HG03457 (cell line): Measurements from ENCODE around the gene GNPAT.
"Not testable (repeated sequence)": the region's sequence is repeated elsewhere in the genome, so short reads cannot be mapped to it uniquely, and the experiment has no call there.

ENCODE experiments used
- ATAC-seq: cut with Tn5 transposase; IDR thresholded peaks from one replicate; pipeline ENCODE4 v1.9.1; 2021; ENCODE audit warnings: moderate number of reproducible peaks; ENCODE audit not compliant: unreplicated experiment

GNPAT gene

DNA sequence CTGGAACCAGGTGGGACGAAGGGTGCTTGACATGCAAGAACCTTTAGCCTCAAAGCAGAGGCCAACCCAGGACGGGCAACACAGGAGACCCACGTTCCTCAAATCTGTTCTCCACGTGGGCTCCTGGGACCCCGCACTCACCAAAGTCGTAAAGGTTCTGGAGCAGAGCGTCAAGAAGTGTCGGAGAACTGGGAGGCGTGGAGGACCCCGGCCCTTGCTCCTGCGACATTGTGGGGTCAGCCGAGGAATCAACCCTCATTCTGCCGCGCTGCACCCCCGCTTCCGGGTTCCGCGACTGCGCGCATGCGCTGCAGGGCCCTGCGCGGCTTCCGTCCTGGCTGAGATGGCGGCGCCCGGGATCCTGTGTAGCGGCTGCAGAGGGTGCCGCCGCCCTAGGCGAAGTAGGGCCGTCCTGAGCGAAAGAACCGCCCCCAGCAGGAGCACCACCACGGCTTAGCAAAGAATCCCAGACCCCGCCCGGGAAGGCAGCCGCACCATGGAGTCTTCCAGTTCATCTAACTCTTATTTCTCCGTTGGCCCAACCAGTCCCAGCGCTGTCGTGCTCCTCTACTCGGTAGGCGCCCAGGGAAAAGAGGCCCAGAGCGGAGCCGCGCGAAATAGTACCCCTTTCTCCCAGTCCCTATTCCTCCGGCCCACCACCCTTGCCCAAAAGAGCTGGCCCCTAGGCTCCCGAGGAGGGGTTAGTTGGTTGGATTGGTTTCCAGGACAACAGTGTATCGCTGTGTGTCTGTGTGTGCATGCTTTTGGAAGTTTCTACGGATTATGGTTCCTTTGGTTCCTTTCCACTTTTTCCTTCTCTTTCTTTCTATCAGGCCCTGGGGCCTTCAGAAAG is at the start of gene GNPAT:
GNPAT (plus strand) TSS at position 330 of the 853 bp plus-strand sequence; CDS start at position 497, 167 bp downstream.
- peak; percentile 90 for ATAC-seq

DNA sequence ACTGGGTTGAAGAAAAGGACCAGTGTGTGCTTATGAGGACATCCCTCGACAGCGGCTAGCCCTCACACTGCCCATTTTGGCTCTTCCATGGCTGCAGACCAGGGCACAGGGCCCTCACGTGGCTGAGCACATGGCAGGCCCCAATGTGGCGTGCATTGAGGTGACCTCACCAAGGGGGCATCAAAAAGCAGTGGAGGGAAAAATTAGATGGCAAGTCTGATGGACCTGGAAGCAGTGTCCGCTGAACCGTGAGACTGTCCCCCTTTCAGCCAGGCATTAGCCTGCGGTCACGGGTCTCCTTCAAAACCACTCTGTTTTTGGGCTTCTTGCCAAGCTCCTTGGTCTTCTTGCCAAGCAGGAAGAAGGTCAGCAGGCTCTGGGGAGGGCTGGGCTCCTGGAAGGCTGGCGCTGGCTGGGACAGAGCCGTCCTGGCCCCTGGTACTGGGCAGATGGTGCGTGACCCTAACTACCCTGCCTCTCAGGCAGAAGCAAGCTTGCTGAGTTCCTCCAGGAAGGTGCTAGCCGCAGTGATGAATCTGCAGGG is 48.3 kb upstream of the GNPAT start:
- ATAC-seq: no peak

DNA sequence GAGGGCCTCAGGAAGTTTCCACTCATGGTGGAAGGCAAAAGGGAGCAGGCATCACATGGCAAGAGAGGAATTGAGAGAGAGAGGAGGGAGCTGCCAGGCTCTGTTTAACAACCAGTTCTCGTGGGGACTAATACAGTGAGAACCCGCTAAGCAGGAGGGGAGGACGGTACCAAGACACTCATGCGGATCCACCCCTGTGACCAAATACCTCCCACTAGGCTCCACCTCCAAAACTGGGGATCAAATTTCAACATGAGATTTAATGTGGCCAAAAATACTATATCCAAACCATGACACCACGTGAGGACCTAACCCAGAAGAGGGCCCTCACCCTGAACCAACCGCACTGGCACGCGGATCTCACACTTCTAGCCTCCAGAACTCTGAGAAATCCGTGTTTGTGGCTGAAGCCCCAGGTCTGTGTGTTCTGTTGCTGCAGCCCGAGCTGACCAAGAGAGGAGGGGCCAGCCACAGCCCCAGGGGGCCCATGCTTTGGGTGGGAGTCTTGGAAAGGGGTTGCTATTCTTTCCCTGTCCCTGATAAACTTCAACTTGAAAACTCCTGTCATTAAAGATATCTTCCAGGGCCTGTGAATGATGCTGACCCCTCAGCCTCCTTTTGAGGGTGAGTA is 47.2 kb upstream of the GNPAT start:
- no peak for ATAC-seq

DNA sequence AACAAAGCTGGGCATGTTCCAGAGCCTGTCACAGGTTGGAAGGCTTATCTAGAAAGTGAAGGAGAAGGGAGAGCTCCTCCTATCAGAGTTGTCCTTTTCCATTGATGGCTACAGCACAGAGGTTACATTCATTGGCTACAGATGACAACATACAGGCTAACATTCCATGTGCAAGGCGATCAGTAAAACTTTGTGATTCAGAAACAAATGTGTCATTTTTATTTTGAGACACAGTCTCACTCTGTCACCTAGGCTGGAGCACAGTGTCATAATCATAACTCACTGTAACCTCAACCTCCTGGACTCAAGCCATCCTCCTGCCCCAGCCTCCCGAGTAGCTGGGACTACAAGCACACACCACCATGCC is 46.6 kb upstream of the GNPAT start:
- ATAC-seq: no peak

DNA sequence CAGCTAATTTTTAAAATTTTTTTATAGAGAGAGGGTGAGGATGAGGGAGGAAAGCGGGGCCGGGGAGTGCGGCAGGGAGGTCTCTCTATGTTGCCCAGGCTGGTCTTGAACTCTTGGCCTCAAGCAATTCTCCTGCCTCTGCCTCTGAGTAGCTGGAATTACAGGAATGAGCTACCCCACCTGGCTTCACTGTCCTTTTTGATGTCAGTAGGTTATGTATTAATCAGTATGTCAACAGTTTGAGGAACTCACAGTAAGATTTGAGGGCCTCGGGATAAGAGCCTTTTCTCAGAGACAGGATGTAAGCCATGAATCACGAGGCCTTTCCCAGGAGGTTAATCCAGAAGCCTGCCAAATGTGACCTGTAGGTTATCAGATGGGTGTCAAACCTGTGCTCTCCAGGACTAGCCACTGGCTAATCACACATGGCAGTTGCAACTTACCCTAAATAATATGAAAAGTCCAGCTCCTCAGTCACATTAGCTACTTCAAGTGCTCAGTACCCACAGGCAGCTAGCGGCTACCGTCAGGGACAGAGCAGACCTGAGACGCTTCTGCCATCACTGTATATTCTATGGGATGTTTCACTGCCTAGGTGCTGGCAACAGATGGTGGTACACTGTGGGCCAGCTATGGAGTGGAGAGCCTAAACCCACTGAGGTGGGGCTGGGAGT is 46.0 kb upstream of the GNPAT start:
- no peak for ATAC-seq

DNA sequence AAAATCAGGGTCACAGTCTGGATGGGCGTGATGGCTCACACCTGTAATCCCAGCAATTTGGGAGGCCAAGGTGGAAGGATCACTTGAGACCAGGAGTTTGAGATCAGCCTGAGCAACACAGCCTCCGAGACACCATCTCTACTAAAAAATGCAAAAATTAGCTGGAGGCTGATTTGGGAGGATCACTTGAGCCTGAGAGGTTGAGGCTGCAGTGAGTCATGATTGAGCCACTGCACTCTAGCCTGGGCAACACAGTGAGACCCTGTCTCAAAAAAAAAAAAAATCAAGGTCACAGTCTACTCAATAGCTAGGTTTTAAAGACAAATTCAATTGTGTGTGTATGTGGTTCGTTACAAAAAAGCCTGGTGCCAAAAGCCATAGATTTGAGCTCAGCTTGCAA is 44.7 kb upstream of the GNPAT start:
- no peak for ATAC-seq

DNA sequence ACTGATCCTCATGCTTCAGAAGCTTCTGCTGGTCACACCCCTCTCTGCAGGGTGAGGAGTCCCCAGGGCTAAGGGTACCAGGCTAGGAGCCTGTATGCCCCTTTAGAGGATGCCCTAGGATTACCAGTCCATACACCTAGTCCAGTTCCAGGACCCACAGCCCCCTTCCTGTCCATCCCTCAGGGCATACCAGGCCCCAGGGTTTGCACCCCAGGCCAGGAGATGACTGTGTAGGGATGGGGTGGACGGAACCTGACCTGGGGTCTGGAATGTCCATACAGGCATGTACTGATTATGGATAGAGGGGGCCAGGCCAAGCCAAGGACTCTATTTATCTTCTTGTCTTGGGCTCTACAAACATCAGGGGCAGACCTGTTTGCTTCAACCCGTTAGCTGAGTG is 44.3 kb upstream of the GNPAT start:
- ATAC-seq: no peak

DNA sequence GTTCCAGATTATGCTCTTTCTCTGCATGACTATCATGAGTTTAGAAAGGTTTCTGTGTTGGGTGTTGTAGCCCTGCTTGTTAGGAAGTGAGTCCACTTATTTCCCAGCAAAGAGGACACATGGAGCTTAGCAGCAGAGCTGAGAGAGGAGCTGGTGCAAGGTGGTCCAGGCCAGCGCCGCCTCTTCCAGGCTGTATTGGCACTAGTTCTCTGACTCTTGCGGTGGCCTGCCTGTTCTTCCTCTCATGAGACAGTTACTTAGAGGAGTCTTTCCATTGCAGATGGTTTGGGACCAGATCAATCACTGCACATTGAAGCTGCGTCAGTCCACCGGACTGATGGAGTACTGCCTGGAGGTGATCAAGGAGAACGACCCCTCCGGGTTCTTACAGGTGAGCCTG is 41.1 kb upstream of the GNPAT start:
- no peak for ATAC-seq

DNA sequence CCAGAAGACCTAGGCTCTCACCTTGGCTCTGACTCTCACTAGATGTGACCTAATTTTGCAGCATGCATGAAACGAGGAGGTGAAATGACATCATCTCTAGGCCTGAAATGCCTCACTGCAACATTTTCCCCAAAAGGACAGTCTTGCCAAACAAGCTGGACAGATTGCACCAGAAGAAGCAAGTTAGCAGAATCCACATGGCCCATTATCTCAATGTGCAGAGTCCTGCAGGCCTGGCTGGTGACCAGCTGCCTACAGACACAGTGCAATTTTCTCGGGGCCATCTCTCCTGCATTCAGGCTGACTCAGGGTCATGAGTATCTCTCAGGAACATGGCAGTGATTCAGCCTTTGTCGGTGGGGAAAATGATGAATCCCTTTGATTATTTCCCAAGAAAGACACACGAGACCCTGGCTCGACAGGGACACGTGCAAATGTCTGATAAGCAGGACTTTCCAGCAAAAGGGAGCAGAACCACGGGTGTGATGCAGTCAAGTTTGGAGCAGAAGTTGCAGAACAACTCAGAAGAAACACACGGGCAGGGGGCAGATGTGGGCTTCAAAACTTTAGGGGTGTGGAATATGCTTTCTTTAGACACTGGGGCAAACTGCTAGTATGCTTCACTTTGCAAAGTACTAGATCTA is 40.5 kb upstream of the GNPAT start:
- ATAC-seq: no peak

DNA sequence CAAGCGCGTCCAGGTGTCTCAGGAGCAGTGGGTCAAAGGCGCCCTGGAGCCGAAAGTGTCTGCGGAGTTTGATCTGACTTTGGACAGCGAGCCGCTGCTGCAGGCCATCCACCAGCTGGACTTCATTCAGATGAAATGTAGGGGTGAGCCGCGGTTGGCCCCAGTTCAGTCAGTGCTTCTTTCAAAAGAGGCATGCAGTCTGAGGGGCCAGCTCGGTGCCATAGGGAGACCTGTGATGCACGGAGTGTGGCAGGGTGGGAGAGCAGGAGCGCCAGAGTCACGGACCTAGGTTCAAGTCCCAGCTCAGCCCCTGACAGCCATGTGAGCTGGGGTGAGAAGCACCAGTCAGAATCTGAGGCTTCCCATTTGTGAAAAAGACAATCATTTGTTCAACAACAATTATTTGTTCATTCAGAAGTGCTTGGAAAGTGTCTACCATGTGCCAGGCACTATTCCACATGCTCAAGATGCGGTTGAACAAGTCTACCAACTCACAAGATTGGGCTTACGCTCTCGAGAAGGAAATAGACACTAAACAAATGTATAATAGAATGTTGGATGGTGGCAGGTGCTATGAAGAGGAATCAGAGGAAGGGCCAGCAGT is 39.5 kb upstream of the GNPAT start:
- no peak for ATAC-seq

DNA sequence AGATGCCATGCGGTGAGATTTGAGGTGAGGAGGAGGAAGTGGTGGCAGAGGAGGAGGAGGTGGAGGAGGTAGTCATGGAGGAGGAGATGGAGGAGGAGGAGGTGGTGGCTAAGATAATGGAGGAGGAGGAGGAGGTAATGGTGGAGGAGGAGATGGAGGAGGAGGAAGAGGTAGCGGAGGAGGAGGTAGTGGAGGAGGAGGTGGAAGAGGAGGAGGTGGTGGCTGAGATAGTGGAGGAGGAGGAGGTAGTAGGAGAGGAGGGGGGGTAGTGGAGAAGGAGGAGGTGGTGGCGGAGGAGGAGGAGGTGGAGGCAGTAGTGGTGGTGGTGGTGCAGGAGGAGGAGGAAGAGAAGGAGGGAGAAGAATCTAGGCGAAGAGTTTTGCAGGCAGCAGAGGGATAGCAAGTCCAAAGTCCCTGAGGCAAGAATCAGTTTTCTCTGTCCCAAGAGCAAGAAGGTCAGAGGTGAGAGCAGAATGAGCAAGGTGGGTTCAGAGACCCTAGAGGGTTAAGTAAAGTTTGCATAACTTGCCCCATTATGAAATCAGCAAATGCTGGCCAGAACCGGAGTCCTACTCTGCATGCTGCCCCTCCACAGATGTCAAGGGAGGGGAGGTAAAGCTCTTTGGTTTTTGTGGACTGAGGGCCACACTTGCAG is 38.9 kb upstream of the GNPAT start:
- no peak for ATAC-seq

DNA sequence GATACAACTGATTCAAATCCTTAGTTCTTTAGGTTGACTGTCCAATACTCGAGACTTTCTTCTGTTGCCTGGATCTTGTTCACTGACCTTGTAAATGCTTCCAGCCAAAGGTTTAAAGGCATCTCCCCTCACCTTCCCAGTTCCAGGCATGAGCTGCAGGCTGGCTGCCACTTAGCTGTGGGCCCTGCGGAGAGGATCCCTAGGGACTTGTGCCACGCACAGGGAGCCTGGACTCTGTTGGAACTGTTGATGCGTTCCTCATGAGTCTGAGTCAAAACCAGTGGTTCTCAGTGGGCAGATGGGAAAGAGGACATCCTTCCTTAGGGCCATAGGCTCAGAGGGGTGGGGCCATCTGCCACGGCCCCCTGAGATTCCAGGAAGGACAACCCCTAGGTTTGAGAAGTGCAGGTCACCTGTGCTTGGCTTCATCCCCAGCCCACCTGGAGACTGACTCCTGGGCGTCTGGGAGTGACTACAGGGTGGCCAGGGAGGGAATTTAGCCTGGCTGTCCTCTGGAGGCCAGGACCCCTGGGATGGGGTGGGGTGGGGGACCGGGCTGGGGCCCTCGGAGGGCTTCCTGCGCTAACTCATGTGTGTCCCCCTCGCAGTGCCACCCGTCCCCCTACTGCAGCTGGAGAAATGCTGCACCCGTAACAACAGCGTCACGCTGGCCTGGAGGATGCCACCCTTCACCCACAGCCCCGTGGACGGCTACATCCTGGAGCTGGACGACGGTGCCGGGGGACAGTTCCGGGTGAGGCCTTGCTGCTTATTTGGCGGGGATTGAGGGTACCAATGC is 37.6 kb upstream of the GNPAT start:
- no peak for ATAC-seq

DNA sequence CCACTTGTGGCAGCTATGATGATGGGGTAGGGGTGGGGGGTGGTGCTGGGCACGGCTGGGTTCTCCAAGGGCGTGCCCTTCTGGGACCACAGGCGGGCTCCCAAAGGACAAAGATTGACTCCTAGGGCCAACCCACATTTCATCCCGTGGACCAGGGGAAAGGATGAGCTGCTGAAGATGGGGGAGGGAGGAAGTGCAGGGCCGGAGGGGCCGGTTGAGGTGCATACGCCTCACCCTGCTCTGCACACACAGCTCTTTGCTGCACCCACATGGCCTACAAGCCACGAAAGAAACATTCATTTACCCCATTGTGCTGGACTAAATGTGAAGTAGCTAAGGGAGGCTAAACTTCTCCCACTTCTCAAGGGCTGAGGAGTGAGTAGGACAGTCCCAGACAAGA is 34.2 kb upstream of the GNPAT start:
- ATAC-seq: no peak

DNA sequence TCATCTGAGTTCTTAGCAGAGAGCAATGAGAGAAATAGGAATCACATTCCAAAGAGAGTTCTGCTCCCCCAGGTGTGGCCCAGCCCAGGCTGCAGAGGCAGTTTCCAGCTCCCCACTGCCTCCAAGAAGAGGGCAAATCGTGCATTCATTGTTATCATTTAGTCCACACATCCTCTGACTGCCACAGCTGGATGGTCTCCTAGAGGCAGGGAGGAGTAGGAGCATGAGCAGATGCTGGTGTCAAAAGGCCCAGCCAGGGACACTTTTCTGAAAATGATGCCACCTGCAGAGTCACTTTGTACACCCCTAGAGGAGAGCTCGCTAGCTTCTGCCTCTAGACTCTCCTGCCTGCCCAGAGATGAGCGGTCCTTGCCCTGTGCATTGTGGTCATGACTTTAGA is 33.6 kb upstream of the GNPAT start:
- ATAC-seq: no peak

DNA sequence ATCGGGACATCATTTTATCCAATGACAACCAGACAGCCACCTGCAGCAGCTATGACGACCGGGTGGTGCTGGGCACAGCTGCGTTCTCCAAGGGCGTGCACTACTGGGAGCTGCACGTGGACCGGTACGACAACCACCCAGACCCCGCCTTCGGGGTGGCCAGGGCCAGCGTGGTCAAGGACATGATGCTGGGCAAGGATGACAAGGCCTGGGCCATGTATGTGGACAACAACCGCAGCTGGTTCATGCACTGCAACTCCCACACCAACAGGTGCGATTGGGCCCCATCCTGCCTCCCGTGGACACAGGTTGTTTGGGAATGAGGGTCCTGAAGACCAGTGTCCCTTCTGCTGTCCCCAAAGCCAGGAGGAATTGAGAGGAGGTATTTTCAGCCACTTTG is 32.0 kb upstream of the GNPAT start:
- ATAC-seq: no peak

DNA sequence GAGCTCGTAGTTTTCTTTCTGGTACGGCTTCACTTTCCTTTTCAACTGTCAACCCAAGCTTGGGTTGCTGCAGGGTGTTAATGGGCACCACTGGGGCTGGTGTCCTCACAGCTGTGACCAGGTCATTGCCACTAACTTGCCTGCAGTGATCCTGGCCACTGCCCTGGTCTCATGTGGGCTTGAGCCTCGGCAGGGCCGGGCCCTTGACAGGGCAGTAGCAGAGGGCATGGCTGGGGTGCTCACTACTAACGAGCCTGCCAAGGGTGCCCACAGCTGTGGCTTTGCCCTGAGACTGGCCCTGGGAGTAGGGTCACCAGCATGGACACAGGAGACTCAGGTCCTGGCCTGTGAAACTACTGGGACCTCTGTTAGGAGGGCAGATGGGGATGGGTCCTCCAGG is 31.5 kb upstream of the GNPAT start:
- ATAC-seq: no peak

DNA sequence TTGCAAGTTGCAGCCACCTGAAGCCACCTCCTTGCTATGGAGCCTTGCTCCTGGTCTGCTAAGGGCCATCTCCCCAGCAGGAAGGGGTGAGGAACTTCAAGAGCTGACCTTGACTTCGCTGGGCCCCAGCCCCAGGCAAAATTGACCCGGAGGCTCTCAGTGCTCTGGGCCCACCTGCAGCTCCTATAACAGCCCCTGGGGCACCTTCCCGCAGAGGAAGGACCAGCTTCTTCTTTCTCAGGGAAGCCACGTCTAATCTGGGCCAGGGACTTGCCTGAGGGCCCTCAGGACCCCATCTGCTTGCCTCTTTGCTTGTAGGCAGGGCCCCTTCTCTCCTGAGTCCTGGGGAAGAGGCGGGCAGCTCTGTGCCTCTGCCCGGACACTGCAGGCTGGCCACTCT is 30.9 kb upstream of the GNPAT start:
- ATAC-seq: no peak

DNA sequence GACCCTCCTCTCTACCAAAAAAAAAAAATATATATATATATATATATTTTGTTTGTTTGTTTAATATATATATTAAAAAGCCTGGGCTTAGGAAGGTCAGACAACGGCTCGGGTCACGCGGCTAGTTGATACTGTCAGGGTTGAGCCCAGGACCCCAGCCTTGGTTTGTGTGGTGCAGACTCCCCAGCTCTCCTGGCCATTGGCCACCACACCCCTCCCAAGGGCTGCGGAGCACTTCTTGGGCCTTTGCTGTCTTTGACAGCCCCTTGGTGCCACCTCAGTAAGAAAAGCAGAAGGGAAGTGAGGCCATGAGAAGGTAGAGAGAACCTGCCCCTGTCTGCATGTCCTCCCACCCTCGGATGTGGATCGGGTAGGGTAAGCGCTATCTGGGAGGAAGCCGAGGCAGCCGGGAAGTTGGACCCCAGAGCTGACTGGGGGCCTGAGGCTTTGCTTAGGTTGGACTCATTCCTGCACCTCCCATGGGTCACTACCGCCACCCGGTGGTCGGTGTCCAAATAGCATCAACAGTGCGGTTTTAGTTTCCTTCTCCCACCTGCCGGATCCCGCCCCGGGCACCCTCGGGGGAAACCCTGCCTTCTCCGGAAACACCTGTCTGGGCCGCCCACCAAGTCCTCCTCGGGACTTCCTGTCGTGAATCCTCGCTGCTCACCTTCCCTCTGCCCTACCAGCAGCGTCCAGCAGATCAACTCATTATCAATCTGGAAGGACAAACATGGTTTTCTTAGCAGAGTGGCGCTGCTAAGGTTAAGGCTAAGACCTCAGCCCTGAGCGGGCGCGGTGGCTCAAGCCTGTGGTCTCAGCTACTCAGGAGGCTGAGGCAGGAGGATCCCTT is 29.8 kb upstream of the GNPAT start:
- peak; percentile 93 for ATAC-seq

DNA sequence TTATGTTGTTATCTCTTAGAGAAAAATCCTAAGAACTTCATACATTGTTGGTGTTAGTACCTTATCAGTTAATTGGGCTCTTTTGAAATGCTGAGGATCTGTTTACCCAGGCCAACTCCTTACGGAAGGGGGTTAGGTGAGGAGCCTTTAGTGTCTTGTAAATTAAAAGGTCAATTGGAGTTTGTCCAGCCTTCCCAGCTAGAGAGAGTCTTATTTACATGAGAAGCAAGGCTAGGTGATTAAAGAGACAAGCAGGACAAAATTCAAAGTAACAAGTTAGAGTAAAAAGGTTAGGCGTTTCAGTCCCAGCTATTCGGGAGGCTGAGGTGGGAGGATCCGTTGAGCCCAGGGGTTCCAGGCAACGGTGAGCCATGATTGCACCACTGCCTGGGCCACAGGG is 28.7 kb upstream of the GNPAT start:
- not testable (repeated sequence) for ATAC-seq
